Trophoblast cell (in vitro differentiated cells and primary cell): ENCODE data around the gene SLX4IP.

ENCODE experiments used
- DNase-seq, 2 donors: peaks; one replicate each; pipeline ENCODE4 v3.0.0-alpha.2; 2016
- H2AFZ ChIP-seq: 2 replicates; pipeline ENCODE4 v1.6.1; 2013; ENCODE audit warnings: low read length, moderate library complexity, mild to moderate bottlenecking; ENCODE audit not compliant: insufficient read depth, poor library complexity
- H2AK5ac ChIP-seq: 2 replicates; pipeline ENCODE4 v1.6.1; 2013; ENCODE audit warnings: mild to moderate bottlenecking, low read length
- H2BK120ac ChIP-seq: 2 replicates; pipeline ENCODE4 v1.6.1; 2013; ENCODE audit warnings: low read length, mild to moderate bottlenecking, moderate library complexity; ENCODE audit not compliant: insufficient read depth, poor library complexity
- H2BK12ac ChIP-seq: 2 replicates; pipeline ENCODE4 v1.6.1; 2013; ENCODE audit warnings: mild to moderate bottlenecking, low read length, moderate library complexity
- H2BK5ac ChIP-seq: 2 replicates; pipeline ENCODE4 v1.6.1; 2013; ENCODE audit warnings: low read length, low read depth, moderate library complexity, mild to moderate bottlenecking; ENCODE audit not compliant: poor library complexity
- H3K14ac ChIP-seq: 2 replicates; pipeline ENCODE4 v1.6.1; 2013; ENCODE audit warnings: mild to moderate bottlenecking, low read length
- H3K18ac ChIP-seq: 2 replicates; pipeline ENCODE4 v1.6.1; 2013; ENCODE audit warnings: mild to moderate bottlenecking, low read length
- H3K23ac ChIP-seq: 2 replicates; pipeline ENCODE4 v1.6.1; 2013; ENCODE audit warnings: low read length
- H3K27ac ChIP-seq: 2 replicates; pipeline ENCODE4 v1.5.1; 2013; ENCODE audit warnings: low read depth, mild to moderate bottlenecking, inconsistent platforms, low read length, moderate library complexity
- H3K27me3 ChIP-seq: 2 replicates; pipeline ENCODE4 v1.6.1; 2013; ENCODE audit warnings: inconsistent platforms, mild to moderate bottlenecking, low read length, moderate library complexity; ENCODE audit not compliant: insufficient read depth
- H3K36me3 ChIP-seq, 2 experiments: 1 replicate in 1 of 2; 2 replicates in 1 of 2; pipeline ENCODE4 v1.6.1; 2013; ENCODE audit warnings: low read length in 2 of 2, mild to moderate bottlenecking in 2 of 2, moderate library complexity in 1 of 2; ENCODE audit not compliant: insufficient read depth in 2 of 2, control insufficient read depth in 1 of 2
- H3K4ac ChIP-seq: 2 replicates; pipeline ENCODE4 v1.6.1; 2013; ENCODE audit warnings: low read depth, mild to moderate bottlenecking, low read length, moderate library complexity
- H3K4me1 ChIP-seq, 2 experiments: 1 replicate in 1 of 2; 2 replicates in 1 of 2; pipeline ENCODE4 v1.6.1; 2013; ENCODE audit warnings: low read length in 2 of 2, mild to moderate bottlenecking in 2 of 2, moderate library complexity in 1 of 2; ENCODE audit not compliant: insufficient read depth in 2 of 2, control insufficient read depth in 1 of 2
- H3K4me2 ChIP-seq: 2 replicates; pipeline ENCODE4 v1.6.1; 2013; ENCODE audit warnings: inconsistent platforms, mild to moderate bottlenecking, low read length, moderate library complexity
- H3K4me3 ChIP-seq: 2 replicates; pipeline ENCODE4 v1.5.1; 2013; ENCODE audit warnings: mild to moderate bottlenecking, low read depth, low read length, inconsistent platforms
- H3K79me1 ChIP-seq: one replicate; pipeline ENCODE4 v1.6.1; 2013; ENCODE audit warnings: low read length
- H3K79me2 ChIP-seq: 2 replicates; pipeline ENCODE4 v1.6.1; 2013; ENCODE audit warnings: low read length, mild to moderate bottlenecking; ENCODE audit not compliant: control insufficient read depth, insufficient read depth, poor library complexity
- H3K9ac ChIP-seq: 2 replicates; pipeline ENCODE4 v1.6.1; 2013; ENCODE audit warnings: mild to moderate bottlenecking, low read length
- H3K9me3 ChIP-seq: 2 replicates; pipeline ENCODE4 v1.6.1; 2013; ENCODE audit warnings: low read depth, mild to moderate bottlenecking, control low read depth, inconsistent platforms, low read length; ENCODE audit not compliant: insufficient read depth
- H4K12ac ChIP-seq: 2 replicates; pipeline ENCODE4 v1.6.1; 2013; ENCODE audit warnings: low read depth, mild to moderate bottlenecking, low read length, moderate library complexity
- H4K8ac ChIP-seq: 2 replicates; pipeline ENCODE4 v1.6.1; 2013; ENCODE audit warnings: low read depth, mild to moderate bottlenecking, low read length, moderate library complexity
- H4K91ac ChIP-seq: one replicate; pipeline ENCODE4 v1.6.1; 2013; ENCODE audit warnings: low read depth, mild to moderate bottlenecking, low read length, moderate library complexity
- WGBS: extraction: QIAGEN DNeasy Blood & Tissue Kit; methylation state at CpG from one replicate; pipeline ENCODE4 v1.1.7; 2013; ENCODE audit warnings: missing lambda C conversion rate; ENCODE audit not compliant: insufficient read length, insufficient coverage; ENCODE audit errors: extremely low coverage; 5-methylcytosine and 5-hydroxymethylcytosine counted together

SLX4IP gene

GRCh38 chr20:10576411-10577090 lies 141.4 kb downstream of the SLX4IP start:
- no CpG with 5 or more reads among the region's 3 CpGs for WGBS
- no peak for DNase-seq
- Histone ChIP-seq H3K9me3 (no peaks in the 10 kb centered on the region), H3K18ac (no peak overlapping the region), H3K4me3 (no peak overlapping the region), H3K23ac (no peak overlapping the region), H3K4me1 (peaks cover under 1 to 2% of the 10 kb centered on the region in 2 experiments), H3K79me2 (no peaks in the 10 kb centered on the region), H2BK120ac (no peak overlapping the region), H3K36me3 (no peaks in the 10 kb centered on the region), H4K8ac (no peak overlapping the region), H3K9ac (no peak overlapping the region), H3K79me1 (no peaks in the 10 kb centered on the region), H3K4ac (no peak overlapping the region), H2BK12ac (no peak overlapping the region), H2AFZ (no peak overlapping the region), H3K27ac (no peak overlapping the region), H4K91ac (no peak overlapping the region), H3K4me2 (no peak overlapping the region), H3K27me3 (no peaks in the 10 kb centered on the region), H2BK5ac (no peak overlapping the region), H2AK5ac (no peak overlapping the region), H3K14ac (no peak overlapping the region), H4K12ac (no peak overlapping the region)

DNA sequence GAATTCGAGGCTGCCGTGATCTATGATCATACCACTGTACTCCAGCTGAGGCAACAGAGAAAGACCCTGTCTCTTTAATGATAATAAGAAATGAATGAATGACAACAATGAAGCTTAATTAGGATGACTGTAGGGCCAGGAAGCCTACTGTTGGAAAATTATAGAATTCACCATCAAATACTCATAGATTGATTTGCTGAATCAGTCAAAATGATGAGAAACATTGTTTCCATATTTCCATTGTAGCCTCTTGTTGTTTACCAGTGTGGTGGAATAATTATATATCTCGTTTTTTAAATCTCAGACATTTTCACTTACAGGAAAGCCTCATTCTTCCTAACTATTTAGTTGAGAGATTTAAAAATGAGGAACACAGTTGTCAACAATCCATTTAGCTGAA lies 142.5 kb downstream of the SLX4IP start:
- H3K4me1 ChIP-seq = no peaks in the 10 kb centered on the region
- no peak overlapping the region for H4K91ac ChIP-seq
- no peak overlapping the region for H2AFZ ChIP-seq
- H3K79me2 ChIP-seq = no peaks in the 10 kb centered on the region
- no peak overlapping the region for H4K12ac ChIP-seq
- H2BK12ac ChIP-seq = no peak overlapping the region
- H3K4ac ChIP-seq = no peak overlapping the region
- no peak overlapping the region for H2BK5ac ChIP-seq
- no peak overlapping the region for H2BK120ac ChIP-seq
- H3K9ac ChIP-seq = no peak overlapping the region
- H4K8ac ChIP-seq = no peak overlapping the region
- H3K4me3 ChIP-seq = no peak overlapping the region
- H3K9me3 ChIP-seq = no peaks in the 10 kb centered on the region
- no peak overlapping the region for H3K4me2 ChIP-seq
- H3K14ac ChIP-seq = no peak overlapping the region
- no peak for DNase-seq
- no peak overlapping the region for H3K23ac ChIP-seq
- no CpG with 5 or more reads among the region's 3 CpGs for WGBS
- H3K18ac ChIP-seq = no peak overlapping the region
- H3K27ac ChIP-seq = no peak overlapping the region
- H2AK5ac ChIP-seq = no peak overlapping the region
- no peaks in the 10 kb centered on the region for H3K27me3 ChIP-seq
- no peaks in the 10 kb centered on the region for H3K79me1 ChIP-seq
- H3K36me3 ChIP-seq = no peaks in the 10 kb centered on the region

DNA sequence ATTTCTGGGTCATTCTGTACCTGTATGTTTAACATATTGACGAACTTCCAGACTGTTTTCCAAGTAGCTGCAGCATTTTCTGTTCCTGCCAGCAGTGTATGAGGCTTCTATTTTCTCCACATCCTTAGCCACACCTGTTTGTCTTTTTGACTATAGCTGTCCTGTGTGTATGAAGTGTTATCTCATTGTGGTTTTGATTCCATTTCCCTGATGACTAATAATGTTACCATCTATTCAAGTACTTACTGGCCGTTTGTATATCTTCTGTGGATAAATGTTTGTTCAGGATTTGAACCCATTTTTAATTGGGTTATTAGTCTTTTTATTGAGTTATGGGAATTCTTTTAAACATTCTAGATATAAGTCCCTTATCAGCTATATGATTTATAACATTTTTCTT lies 143.5 kb downstream of the SLX4IP start:
- Histone ChIP-seq H2AK5ac (no peak overlapping the region), H3K79me2 (no peaks in the 10 kb centered on the region), H3K27me3 (no peaks in the 10 kb centered on the region)

DNA sequence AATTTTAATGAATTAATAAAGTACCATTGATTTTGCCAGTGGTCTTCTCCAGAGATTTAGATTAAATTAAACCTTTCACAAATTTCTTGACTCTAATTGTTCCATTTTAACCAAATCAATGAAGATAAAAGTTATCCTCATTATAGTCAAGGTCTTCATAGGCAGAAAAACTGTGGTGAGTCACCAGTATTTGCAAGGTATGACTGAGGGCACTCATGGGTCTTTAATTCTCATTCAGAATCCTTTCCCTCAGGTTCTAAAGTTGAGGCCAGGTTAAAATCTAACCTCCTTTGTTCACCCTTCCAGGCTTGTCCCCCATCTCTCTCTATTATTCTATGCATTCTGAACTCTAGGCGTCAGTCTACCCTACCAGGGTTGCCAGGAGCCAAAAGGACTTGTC lies 144.8 kb downstream of the SLX4IP start:
- H4K12ac ChIP-seq = no peak overlapping the region
- no peak for DNase-seq
- WGBS = no CpG with 5 or more reads among the region's 1 CpG
- H3K14ac ChIP-seq = no peak overlapping the region
- H3K27ac ChIP-seq = no peak overlapping the region
- H3K4me3 ChIP-seq = no peak overlapping the region
- H3K79me2 ChIP-seq = no peaks in the 10 kb centered on the region
- no peak overlapping the region for H3K4ac ChIP-seq
- no peak overlapping the region for H2BK5ac ChIP-seq
- no peak overlapping the region for H3K9ac ChIP-seq
- no peak overlapping the region for H2AFZ ChIP-seq
- no peak overlapping the region for H2BK120ac ChIP-seq
- H4K91ac ChIP-seq = no peak overlapping the region
- H3K23ac ChIP-seq = no peak overlapping the region
- H3K36me3 ChIP-seq = no peaks in the 10 kb centered on the region
- H3K4me1 ChIP-seq = no peaks in the 10 kb centered on the region
- no peaks in the 10 kb centered on the region for H3K79me1 ChIP-seq
- no peaks in the 10 kb centered on the region for H3K9me3 ChIP-seq
- H2AK5ac ChIP-seq = no peak overlapping the region
- H3K4me2 ChIP-seq = no peak overlapping the region
- no peak overlapping the region for H3K18ac ChIP-seq
- H2BK12ac ChIP-seq = no peak overlapping the region
- no peaks in the 10 kb centered on the region for H3K27me3 ChIP-seq
- H4K8ac ChIP-seq = no peak overlapping the region

More for the DNA sequence above, 143.5 kb downstream of the SLX4IP start:
- Histone ChIP-seq H2BK12ac (no peak overlapping the region), H4K12ac (no peak overlapping the region), H3K36me3 (no peaks in the 10 kb centered on the region), H4K8ac (no peak overlapping the region), H3K4me3 (no peak overlapping the region), H3K23ac (no peak overlapping the region), H3K27ac (no peak overlapping the region), H3K9ac (no peak overlapping the region), H3K18ac (no peak overlapping the region), H2BK5ac (no peak overlapping the region), H2AFZ (no peak overlapping the region), H3K79me1 (no peaks in the 10 kb centered on the region), H3K9me3 (no peaks in the 10 kb centered on the region), H4K91ac (no peak overlapping the region), H2BK120ac (no peak overlapping the region), H3K14ac (no peak overlapping the region), H3K4ac (no peak overlapping the region), H3K4me1 (no peaks in the 10 kb centered on the region), H3K4me2 (no peak overlapping the region)
- no peak for DNase-seq
- WGBS = no CpG with 5 or more reads among the region's 2 CpGs
